DMS114 treated with DMSO at 0.1 percent for 48 hours (cell line): ENCODE data around the gene KRT24.
"Not testable (repeated sequence)": the region's sequence is repeated elsewhere in the genome, so short reads cannot be mapped to it uniquely, and the experiment has no call there.

Source experiments
- DNase-seq: peaks from one replicate; lab custom pipeline; 2025; ENCODE audit not compliant: unreplicated experiment; lab: John Stamatoyannopoulos, UW

The KRT24 gene

GRCh38 chr17:40703652-40704051 lies at the start of gene KRT24:
Gene KRT24, minus strand, starts transcription at chr17:40703752. Its CDS starts 59 bp downstream, at chr17:40703693.
- DNase-seq, result no peak

- no peak for DNase-seq
These were observed 47.5 kb upstream of the KRT24 start for GRCh38 chr17:40751065-40751464.

GRCh38 chr17:40750391-40750790 lies 46.8 kb upstream of the KRT24 start:
- DNase-seq, result no peak

- not testable (repeated sequence) for DNase-seq
These were observed 45.1 kb upstream of the KRT24 start for GRCh38 chr17:40748666-40749065.

GRCh38 chr17:40738553-40738952 lies 35.0 kb upstream of the KRT24 start:
- DNase-seq, result no peak

- DNase-seq, result no peak
These were observed 31.5 kb upstream of the KRT24 start for GRCh38 chr17:40735016-40735415.

GRCh38 chr17:40734018-40734417 lies 30.5 kb upstream of the KRT24 start:
- no peak for DNase-seq

- no peak for DNase-seq
These were observed 27.4 kb upstream of the KRT24 start for GRCh38 chr17:40730970-40731369.

- DNase-seq, result no peak
These were observed 24.1 kb upstream of the KRT24 start for GRCh38 chr17:40727447-40728231.

GRCh38 chr17:40726919-40727318 lies 23.4 kb upstream of the KRT24 start:
- no peak for DNase-seq

- no peak for DNase-seq
These were observed 21.1 kb upstream of the KRT24 start for GRCh38 chr17:40724656-40725055.

- no peak for DNase-seq
These were observed 18.7 kb upstream of the KRT24 start for GRCh38 chr17:40722241-40722640.

GRCh38 chr17:40720899-40721298 lies 17.3 kb upstream of the KRT24 start:
- DNase-seq, result no peak

GRCh38 chr17:40718930-40719329 lies 15.4 kb upstream of the KRT24 start:
- no peak for DNase-seq

GRCh38 chr17:40717776-40718175 lies 14.2 kb upstream of the KRT24 start:
- no peak for DNase-seq

- DNase-seq, result no peak
These were observed 10.9 kb upstream of the KRT24 start for GRCh38 chr17:40714473-40714872.

- no peak for DNase-seq
These were observed 4.2 kb upstream of the KRT24 start for GRCh38 chr17:40707745-40708144.

- DNase-seq, result no peak
These were observed 2.0 kb upstream of the KRT24 start for GRCh38 chr17:40705584-40705983.

GRCh38 chr17:40702271-40702670 lies 1.3 kb downstream of the KRT24 start:
- DNase-seq, result no peak

GRCh38 chr17:40699853-40700252 lies 3.7 kb downstream of the KRT24 start:
- DNase-seq, result no peak

- no peak for DNase-seq
These were observed 4.2 kb downstream of the KRT24 start for GRCh38 chr17:40699371-40699770.

GRCh38 chr17:40697297-40697696 lies 6.3 kb downstream of the KRT24 start:
- DNase-seq, result no peak

- no peak for DNase-seq
These were observed 6.9 kb downstream of the KRT24 start for GRCh38 chr17:40696651-40697072.
